Measurements from ENCODE around the gene SHD. TPM values are rescaled to one million over a fixed set of nuclear protein-coding genes. Genes with fewer than 3 reads are reported as not detected.

The SHD gene
- total RNA-seq, 1 experiment from 2014 or later: 0.46 TPM

DNA sequence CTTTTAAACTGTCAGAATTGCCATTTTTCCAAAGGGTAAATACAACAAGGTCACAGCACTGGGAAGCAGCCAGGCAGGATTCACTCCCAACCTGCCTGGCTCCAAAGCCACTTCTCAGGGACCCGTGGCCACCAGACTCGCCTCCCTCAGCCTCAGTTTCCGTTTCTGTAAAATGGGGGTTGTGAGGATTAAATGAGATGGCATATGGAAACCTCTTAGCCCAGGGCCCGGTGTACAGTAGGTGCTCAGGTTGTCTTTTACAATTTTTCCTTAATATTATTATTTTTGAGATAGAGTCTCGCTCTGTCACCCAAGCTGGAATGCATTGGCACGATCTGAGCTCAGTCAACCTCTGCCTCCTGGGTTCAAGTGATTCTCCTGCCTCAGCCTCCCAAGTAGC, 22.0 kb upstream of the SHD start:
- no peaks in the 10 kb centered on the region for H3K27me3 ChIP-seq (ENCODE audit: control insufficient read depth, insufficient read depth, low read length)
- TF ChIP-seq CTCF (IDR thresholded peaks at IDR 0.05) (no peak), TCF7L2 (IDR thresholded peaks at IDR 0.05; ENCODE audit: low read depth, low read length) (no peak), SIN3A (IDR thresholded peaks at IDR 0.05; ENCODE audit: borderline replicate concordance, insufficient read depth, low read depth, low read length) (no peak), POLR2AphosphoS5 (IDR thresholded peaks at IDR 0.05; ENCODE audit: low read depth, low read length) (no peak)
- TF ChIP-seq, protein P1, sequence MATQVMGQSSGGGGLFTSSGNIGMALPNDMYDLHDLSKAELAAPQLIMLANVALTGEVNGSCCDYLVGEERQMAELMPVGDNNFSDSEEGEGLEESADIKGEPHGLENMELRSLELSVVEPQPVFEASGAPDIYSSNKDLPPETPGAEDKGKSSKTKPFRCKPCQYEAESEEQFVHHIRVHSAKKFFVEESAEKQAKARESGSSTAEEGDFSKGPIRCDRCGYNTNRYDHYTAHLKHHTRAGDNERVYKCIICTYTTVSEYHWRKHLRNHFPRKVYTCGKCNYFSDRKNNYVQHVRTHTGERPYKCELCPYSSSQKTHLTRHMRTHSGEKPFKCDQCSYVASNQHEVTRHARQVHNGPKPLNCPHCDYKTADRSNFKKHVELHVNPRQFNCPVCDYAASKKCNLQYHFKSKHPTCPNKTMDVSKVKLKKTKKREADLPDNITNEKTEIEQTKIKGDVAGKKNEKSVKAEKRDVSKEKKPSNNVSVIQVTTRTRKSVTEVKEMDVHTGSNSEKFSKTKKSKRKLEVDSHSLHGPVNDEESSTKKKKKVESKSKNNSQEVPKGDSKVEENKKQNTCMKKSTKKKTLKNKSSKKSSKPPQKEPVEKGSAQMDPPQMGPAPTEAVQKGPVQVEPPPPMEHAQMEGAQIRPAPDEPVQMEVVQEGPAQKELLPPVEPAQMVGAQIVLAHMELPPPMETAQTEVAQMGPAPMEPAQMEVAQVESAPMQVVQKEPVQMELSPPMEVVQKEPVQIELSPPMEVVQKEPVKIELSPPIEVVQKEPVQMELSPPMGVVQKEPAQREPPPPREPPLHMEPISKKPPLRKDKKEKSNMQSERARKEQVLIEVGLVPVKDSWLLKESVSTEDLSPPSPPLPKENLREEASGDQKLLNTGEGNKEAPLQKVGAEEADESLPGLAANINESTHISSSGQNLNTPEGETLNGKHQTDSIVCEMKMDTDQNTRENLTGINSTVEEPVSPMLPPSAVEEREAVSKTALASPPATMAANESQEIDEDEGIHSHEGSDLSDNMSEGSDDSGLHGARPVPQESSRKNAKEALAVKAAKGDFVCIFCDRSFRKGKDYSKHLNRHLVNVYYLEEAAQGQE (IDR thresholded peaks at IDR 0.05; ENCODE audit: insufficient read depth in 1 of 2, low read depth in 2 of 2, low read length in 1 of 2): no peak
- no TSS peak for BruUV-seq (replicated peaks)
- no peak overlapping the region for H3K4me3 ChIP-seq (ENCODE audit: low read depth in 2 of 2, low read length in 2 of 2)
- ChIA-PET POLR2A (no interaction called here), CTCF (no interaction called here)
- intact Hi-C loops (cut with micrococcal nuclease; ENCODE audit: unreplicated experiment) (no loop called here), in situ Hi-C loops (cut with HindIII; ENCODE audit: low pct_unique_long_range_greater_than_20kb, low sequenced_read_pairs) (no loop called here)
- no peaks in the 10 kb centered on the region for H3K9me3 ChIP-seq (ENCODE audit: control insufficient read depth, insufficient read depth, low read depth, low read length)
- ATAC-seq: no peak
- no peak for DNase-seq (ENCODE audit: low read depth, low spot score)
- H3K36me3 ChIP-seq (ENCODE audit: control insufficient read depth, insufficient read depth, low read length): no peaks in the 10 kb centered on the region
- no peak overlapping the region for H3K27ac ChIP-seq (ENCODE audit: low read length)
- H3K4me1 ChIP-seq (ENCODE audit: control insufficient read depth, insufficient read depth, low read length): no peaks in the 10 kb centered on the region

GRCh38 chr19:4258181-4258580, 20.9 kb upstream of the SHD start:
- no peaks in the 10 kb centered on the region for H3K9me3 ChIP-seq (ENCODE audit: control insufficient read depth, insufficient read depth, low read depth, low read length)
- in situ Hi-C loops (cut with HindIII; ENCODE audit: low pct_unique_long_range_greater_than_20kb, low sequenced_read_pairs) (no loop called here), intact Hi-C loops (cut with micrococcal nuclease; ENCODE audit: unreplicated experiment) (no loop called here)
- no TSS peak for BruUV-seq (replicated peaks)
- DNase-seq (ENCODE audit: low read depth, low spot score) (no peak), ATAC-seq (no peak)
- no peak for TF ChIP-seq POLR2AphosphoS5 (IDR thresholded peaks at IDR 0.05; ENCODE audit: low read depth, low read length)
- no peaks in the 10 kb centered on the region for H3K4me1 ChIP-seq (ENCODE audit: control insufficient read depth, insufficient read depth, low read length)
- no peaks in the 10 kb centered on the region for H3K27me3 ChIP-seq (ENCODE audit: control insufficient read depth, insufficient read depth, low read length)
- ChIA-PET POLR2A (no interaction called here), CTCF (no interaction called here)
- H3K4me3 ChIP-seq (ENCODE audit: low read depth in 2 of 2, low read length in 2 of 2): no peak overlapping the region
- no peaks in the 10 kb centered on the region for H3K36me3 ChIP-seq (ENCODE audit: control insufficient read depth, insufficient read depth, low read length)
- no peak overlapping the region for H3K27ac ChIP-seq (ENCODE audit: low read length)

DNA sequence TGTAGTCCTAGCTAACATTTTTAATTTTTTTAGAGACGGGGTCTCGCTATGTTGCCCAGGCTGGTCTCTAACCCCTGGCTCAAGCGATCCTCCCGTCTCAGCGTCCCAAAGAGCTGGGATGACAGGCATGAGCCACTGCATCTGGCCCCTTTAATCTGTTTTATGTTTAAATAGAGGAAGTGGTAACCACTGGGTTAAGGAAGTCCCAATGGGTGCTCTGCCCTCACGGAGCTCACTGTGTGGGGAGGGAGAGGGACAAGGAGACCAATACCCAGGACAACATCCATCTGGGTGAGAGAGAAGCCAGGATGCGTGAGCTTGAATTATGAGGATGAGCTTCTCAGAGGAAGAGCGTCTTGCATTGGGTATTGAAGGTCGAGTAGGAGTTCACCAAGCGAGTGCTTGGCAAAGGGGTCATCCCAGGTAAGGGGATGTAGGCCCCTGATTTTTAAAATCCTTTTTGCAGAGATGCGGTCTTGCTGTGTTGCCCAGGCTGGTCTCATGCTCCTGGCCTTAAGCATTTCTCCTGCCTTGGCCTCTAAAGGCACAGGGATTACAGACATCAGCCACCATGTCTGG, 18.4 kb upstream of the SHD start:
- in situ Hi-C loops (cut with HindIII; ENCODE audit: low pct_unique_long_range_greater_than_20kb, low sequenced_read_pairs): no loop called here
- BruUV-seq (replicated peaks): no TSS peak
- intact Hi-C loops (cut with micrococcal nuclease; ENCODE audit: unreplicated experiment): no loop called here
- no peak overlapping the region for H3K27ac ChIP-seq (ENCODE audit: low read length)
- no peak overlapping the region for H3K4me3 ChIP-seq (ENCODE audit: low read depth in 2 of 2, low read length in 2 of 2)
- no peaks in the 10 kb centered on the region for H3K4me1 ChIP-seq (ENCODE audit: control insufficient read depth, insufficient read depth, low read length)
- no peaks in the 10 kb centered on the region for H3K9me3 ChIP-seq (ENCODE audit: control insufficient read depth, insufficient read depth, low read depth, low read length)
- H3K27me3 ChIP-seq (ENCODE audit: control insufficient read depth, insufficient read depth, low read length): no peaks in the 10 kb centered on the region
- DNase-seq (ENCODE audit: low read depth, low spot score): no peak
- ATAC-seq: no peak
- no peak for TF ChIP-seq SIN3A (IDR thresholded peaks at IDR 0.05; ENCODE audit: borderline replicate concordance, insufficient read depth, low read depth, low read length)
- TF ChIP-seq, protein P1 (IDR thresholded peaks at IDR 0.05; ENCODE audit: insufficient read depth in 1 of 2, low read depth in 2 of 2, low read length in 1 of 2): no peak
- TF ChIP-seq TCF7L2 (IDR thresholded peaks at IDR 0.05; ENCODE audit: low read depth, low read length): no peak
- no peak for TF ChIP-seq CTCF (IDR thresholded peaks at IDR 0.05)
- TF ChIP-seq POLR2AphosphoS5 (IDR thresholded peaks at IDR 0.05; ENCODE audit: low read depth, low read length): no peak
- CTCF ChIA-PET: interaction anchor here (0.6 kb wide), 1 partner anchor 676 kb away, joined by 6 read pairs; the partner anchor contains the start of gene GIPC3
- no peaks in the 10 kb centered on the region for H3K36me3 ChIP-seq (ENCODE audit: control insufficient read depth, insufficient read depth, low read length)
- POLR2A ChIA-PET: no interaction called here
